K562 (cell line): ENCODE results near the gene SLC9A1. TPM values are rescaled to one million over a fixed set of nuclear protein-coding genes. Genes with fewer than 3 reads are reported as not detected.
A peak's percentile ranks its signal among the peaks of the same experiment; 100 is the strongest.

Experiments used
- ASH1L ChIP-seq: fragments of 450-650 bp; IDR thresholded peaks from 2 replicates; pipeline ENCODE4 v1.6.1; 2018; ENCODE audit warnings: borderline replicate concordance, mild to moderate bottlenecking, low read depth; ENCODE audit not compliant: partially characterized antibody
- CBFA2T3 ChIP-seq: fragments of 450-650 bp; IDR thresholded peaks from 2 replicates; pipeline ENCODE4 v1.6.1; 2017
- CREM ChIP-seq: IDR thresholded peaks from 2 replicates; pipeline ENCODE4 v1.6.1; 2014; ENCODE audit warnings: antibody characterized with exemption, low read depth
- CXXC5 ChIP-seq: fragments of 250-450 bp; sonication (Bioruptor Pico); IDR thresholded peaks from 2 replicates; pipeline ENCODE4 v1.8.0; 2022; ENCODE audit warnings: inconsistent platforms, mild to moderate bottlenecking, moderate library complexity
- DMBX1 ChIP-seq: fragments of 250-450 bp; sonication (Bioruptor Pico); IDR thresholded peaks from 2 replicates; pipeline ENCODE4 v1.8.0; 2022; ENCODE audit warnings: inconsistent platforms, mild to moderate bottlenecking, moderate library complexity, borderline replicate concordance
- ETV1 ChIP-seq: fragments of 450-650 bp; conservative IDR thresholded peaks from 2 replicates; pipeline ENCODE4 v1.6.1; 2016; ENCODE audit warnings: missing genetic modification characterization, control low read depth, low read depth, missing compliant biosample characterization
- HDAC3 ChIP-seq: fragments of 450-650 bp; IDR thresholded peaks from 2 replicates; pipeline ENCODE4 v1.6.1; 2018; ENCODE audit warnings: borderline replicate concordance, mild to moderate bottlenecking, moderate library complexity; ENCODE audit not compliant: partially characterized antibody
- LEF1 ChIP-seq: fragments of 450-650 bp; IDR thresholded peaks from 2 replicates; pipeline ENCODE4 v1.6.1; 2016; ENCODE audit warnings: mild to moderate bottlenecking
- MYNN ChIP-seq, 2 experiments: sonication (generic); formaldehyde crosslinking in 1 of 2; IDR thresholded peaks; 2 replicates each; pipeline versions ENCODE4 v1.5.0 to v1.6.1; 2016 to 2020; ENCODE audit warnings: antibody characterized with exemption in 1 of 2, missing genetic modification reagents in 1 of 2
- SMARCB1 ChIP-seq: IDR thresholded peaks from 2 replicates; pipeline ENCODE4 v1.6.1; 2011; ENCODE audit warnings: improper control_type of control experiment, low read depth; ENCODE audit not compliant: insufficient read length
- TAF9B ChIP-seq: fragments of 450-650 bp; IDR thresholded peaks from 2 replicates; pipeline ENCODE4 v1.6.1; 2018; ENCODE audit warnings: mild to moderate bottlenecking; ENCODE audit not compliant: partially characterized antibody
- TARDBP ChIP-seq: fragments of 450-650 bp; IDR thresholded peaks from 2 replicates; pipeline ENCODE4 v1.6.1; 2016
- TEAD2 ChIP-seq: fragments of 450-650 bp; IDR thresholded peaks from 2 replicates; pipeline ENCODE4 v1.6.1; 2016; ENCODE audit warnings: missing genetic modification characterization, control low read depth, missing compliant biosample characterization
- ZNF121 ChIP-seq: sonication (generic); formaldehyde crosslinking; conservative IDR thresholded peaks from 2 replicates; pipeline ENCODE4 v1.8.0; 2022; ENCODE audit warnings: missing genetic modification reagents
- polyA plus RNA-seq, 8 experiments: library from polyadenylated mRNA; depleted of rRNA in 4 of 8; stranded (reverse) in 5 of 8; unstranded in 3 of 8; fragments of >200 nt; fragmentation: Nextera tagmentation in 2 of 8; fragmentation: Illumina TruSeq in 1 of 8; extraction: Ambion mirVana in 2 of 8; extraction: Trizol in 1 of 8; gene quantifications; 2 replicates each; pipeline versions ENCODE4 v1.2.1 to v1.2.3, GENCODE V29; 2011 to 2014; ENCODE audit warnings: inconsistent platforms in 1 of 8, missing spikeins in 1 of 8
- total RNA-seq, 7 experiments: library from RNA; depleted of rRNA in 6 of 7; stranded (reverse); fragments of >200 nt in 6 of 7; fragmentation: Illumina TruSeq in 2 of 7; extraction: Trizol in 2 of 7; gene quantifications; 2 replicates each; pipeline versions ENCODE4 v1.2.1 to v1.2.3, GENCODE V29; 2011 to 2021; ENCODE audit warnings: low replicate concordance in 1 of 7
- TF ChIP-seq, protein P1 (sequence below): fragments of 250-450 bp; sonication (Bioruptor Pico); IDR thresholded peaks from 2 replicates; pipeline ENCODE4 v1.4.0; 2020; ENCODE audit warnings: mild to moderate bottlenecking, moderate library complexity

Gene SLC9A1
- total and polyA plus RNA-seq, 9 of the 15 experiments (the other 6 are each of a cell fraction or from before 2014, with no cell fraction given): 0.59 to 14.4 (median 2.0) TPM

DNA sequence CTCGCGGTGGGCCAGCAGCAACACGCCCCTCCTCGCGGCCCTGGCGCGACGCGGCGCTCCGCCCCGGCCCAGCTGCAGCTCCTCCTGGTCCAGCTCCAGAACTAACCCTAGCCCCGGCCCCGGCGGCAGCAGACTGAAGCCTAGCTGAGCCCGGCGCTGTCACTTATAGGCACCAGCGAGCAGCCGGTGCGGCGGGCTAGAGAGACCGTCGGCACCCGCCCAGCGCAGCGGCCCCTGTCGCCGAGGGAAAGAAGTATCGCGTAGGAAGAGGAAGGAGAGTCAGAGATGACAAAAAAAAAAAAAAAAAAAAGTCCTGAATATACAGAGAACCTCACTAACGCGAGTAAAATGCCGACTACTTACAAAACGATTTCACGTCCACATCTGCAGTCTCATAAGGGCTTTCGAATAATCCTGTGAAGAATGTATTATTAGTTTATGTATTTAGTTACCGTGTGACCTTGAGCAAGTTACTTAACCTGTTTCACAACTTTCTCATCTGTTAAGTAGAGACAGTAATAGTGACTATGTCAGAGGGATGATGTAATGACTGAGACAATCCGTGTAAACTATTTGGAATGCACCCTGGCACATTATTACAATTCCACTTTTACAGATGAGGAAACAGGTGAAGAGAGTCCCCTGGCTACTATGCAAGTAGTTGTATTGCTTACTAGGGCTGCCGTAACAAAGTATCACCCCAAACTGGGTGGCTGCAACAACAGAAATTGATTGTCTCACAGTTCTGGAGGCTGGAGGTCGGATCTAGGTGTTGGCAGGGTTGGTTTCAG is at the start of gene SLC9A1 (continued):
- TF ChIP-seq ETV1 (tag) (peak; percentile 59; the same call in 1 of the 2 replicates), HDAC3 (no peak), CBFA2T3 (no peak), ASH1L (no peak), TAF9B (peak; percentile 99), SMARCB1 (no peak), DMBX1 (CRISPR knock-in tag) (peak; percentile 14; the same call in 1 of the 2 replicates), CREM (peak; percentile 88), MYNN (IDR thresholded peaks at IDR 0.05) (0 out of 2 replicates have a peak, but pooled peaks have one; percentile 60), MYNN (CRISPR knock-in tag; IDR thresholded peaks at IDR 0.05) (no peak), CXXC5 (CRISPR knock-in tag) (peak; percentile 82), LEF1 (peak; percentile 77), TEAD2 (tag) (no peak), TARDBP (peak; percentile 67; the same call in 1 of the 2 replicates), ZNF121 (CRISPR knock-in tag) (no peak)
- TF ChIP-seq, protein P1, sequence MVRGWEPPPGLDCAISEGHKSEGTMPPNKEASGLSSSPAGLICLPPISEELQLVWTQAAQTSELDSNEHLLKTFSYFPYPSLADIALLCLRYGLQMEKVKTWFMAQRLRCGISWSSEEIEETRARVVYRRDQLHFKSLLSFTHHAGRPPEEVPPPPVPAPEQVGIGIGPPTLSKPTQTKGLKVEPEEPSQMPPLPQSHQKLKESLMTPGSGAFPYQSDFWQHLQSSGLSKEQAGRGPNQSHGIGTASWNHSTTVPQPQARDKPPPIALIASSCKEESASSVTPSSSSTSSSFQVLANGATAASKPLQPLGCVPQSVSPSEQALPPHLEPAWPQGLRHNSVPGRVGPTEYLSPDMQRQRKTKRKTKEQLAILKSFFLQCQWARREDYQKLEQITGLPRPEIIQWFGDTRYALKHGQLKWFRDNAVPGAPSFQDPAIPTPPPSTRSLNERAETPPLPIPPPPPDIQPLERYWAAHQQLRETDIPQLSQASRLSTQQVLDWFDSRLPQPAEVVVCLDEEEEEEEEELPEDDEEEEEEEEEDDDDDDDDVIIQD (CRISPR knock-in tag): no peak
